MM.1S (cell line): Measurements from ENCODE around the gene CENPB.

ENCODE experiments used
- DNase-seq: peaks from one replicate; pipeline ENCODE4 v3.0.0-alpha.2; 2015
- H2AFZ ChIP-seq: fragments of 300-600 bp; sonication (generic); 2 replicates; pipeline ENCODE4 v1.6.0; 2016; ENCODE audit warnings: antibody characterized with exemption, low read length
- H3F3A ChIP-seq: fragments of 300-600 bp; sonication (generic); 2 replicates; pipeline ENCODE4 v1.6.1; 2016; ENCODE audit warnings: mild to moderate bottlenecking, antibody characterized with exemption, low read length, moderate library complexity, mixed read lengths; ENCODE audit not compliant: insufficient read depth
- H3K27ac ChIP-seq: fragments of 300-600 bp; sonication (generic); 2 replicates; pipeline ENCODE4 v1.5.1; 2016; ENCODE audit warnings: mild to moderate bottlenecking, low read length
- H3K27me3 ChIP-seq: fragments of 300-600 bp; sonication (generic); replicated peaks from 2 replicates; pipeline ENCODE4 v1.6.0; 2016; ENCODE audit warnings: low read length; ENCODE audit not compliant: insufficient read depth
- H3K36me3 ChIP-seq: fragments of 300-600 bp; sonication (generic); replicated peaks from 2 replicates; pipeline ENCODE4 v1.6.1; 2016; ENCODE audit warnings: mild to moderate bottlenecking, low read length, mixed read lengths; ENCODE audit not compliant: insufficient read depth
- H3K4me1 ChIP-seq: fragments of 300-600 bp; sonication (generic); 2 replicates; pipeline ENCODE4 v1.6.1; 2016; ENCODE audit warnings: low read length, mixed read lengths
- H3K4me2 ChIP-seq: fragments of 300-600 bp; sonication (generic); 2 replicates; pipeline ENCODE4 v1.6.0; 2016; ENCODE audit warnings: low read depth, low read length
- H3K4me3 ChIP-seq: fragments of 300-600 bp; sonication (generic); 2 replicates; pipeline ENCODE4 v1.5.1; 2016; ENCODE audit warnings: low read length, mixed read lengths
- H3K79me2 ChIP-seq: fragments of 300-600 bp; sonication (generic); 2 replicates; pipeline ENCODE4 v1.6.1; 2016; ENCODE audit warnings: mixed run types, low read length, mixed read lengths
- H3K9ac ChIP-seq: fragments of 300-600 bp; sonication (generic); 2 replicates; pipeline ENCODE4 v1.6.1; 2016; ENCODE audit warnings: low read length, mixed read lengths
- H3K9me2 ChIP-seq: fragments of 300-600 bp; sonication (generic); replicated peaks from 2 replicates; pipeline ENCODE4 v1.6.1; 2016; ENCODE audit warnings: mild to moderate bottlenecking, low read length, mixed read lengths; ENCODE audit not compliant: insufficient read depth
- H3K9me3 ChIP-seq: fragments of 300-600 bp; sonication (generic); replicated peaks from 2 replicates; pipeline ENCODE4 v1.6.1; 2016; ENCODE audit warnings: mild to moderate bottlenecking, low read length, mixed read lengths; ENCODE audit not compliant: insufficient read depth
- H4K20me1 ChIP-seq: fragments of 300-600 bp; sonication (generic); 2 replicates; pipeline ENCODE4 v1.6.1; 2016; ENCODE audit warnings: mild to moderate bottlenecking, low read length, moderate library complexity, mixed read lengths; ENCODE audit not compliant: insufficient read depth
- CTCF ChIP-seq: fragments of 300-600 bp; sonication (generic); IDR thresholded peaks from 2 replicates; pipeline ENCODE4 v1.5.1; 2016; ENCODE audit warnings: antibody characterized with exemption, low read length, mixed read lengths
- EZH2 ChIP-seq: fragments of 300-600 bp; sonication (generic); optimal IDR thresholded peaks from 2 replicates; pipeline ENCODE3; 2017; ENCODE audit warnings: low read depth, mild to moderate bottlenecking, antibody characterized with exemption, low read length, mixed read lengths
- EZH2phosphoT487 ChIP-seq: fragments of 300-600 bp; sonication (generic); IDR thresholded peaks from 2 replicates; pipeline ENCODE4 v1.6.1; 2018; ENCODE audit warnings: antibody characterized with exemption, low read length

CENPB gene

GRCh38 chr20:3744806-3745685, 41.5 kb downstream of the CENPB start:
- H3K4me3 ChIP-seq: no peak overlapping the region; the same call in 1 of the 2 replicates
- peak; percentile 29 for DNase-seq
- 0 out of 2 replicates have a peak overlapping the region, but pooled peaks have one; percentile 6 for H2AFZ ChIP-seq

GRCh38 chr20:3744037-3744436, 42.5 kb downstream of the CENPB start:
- no peak overlapping the region for H3K4me3 ChIP-seq
- no peaks in the 10 kb centered on the region for H3K79me2 ChIP-seq
- H3K9me3 ChIP-seq: no peaks in the 10 kb centered on the region
- H3K36me3 ChIP-seq: no peaks in the 10 kb centered on the region
- no peaks in the 10 kb centered on the region for H4K20me1 ChIP-seq
- no peaks in the 10 kb centered on the region for H3K4me1 ChIP-seq
- no peak for DNase-seq
- peaks cover 14% of the 10 kb centered on the region for H3K27me3 ChIP-seq
- H3K27ac ChIP-seq: no peak overlapping the region
- no peak overlapping the region for H3K4me2 ChIP-seq
- TF ChIP-seq EZH2phosphoT487: no peak
- TF ChIP-seq CTCF: no peak
- no peak for TF ChIP-seq EZH2
- no peaks in the 10 kb centered on the region for H3F3A ChIP-seq
- no peak overlapping the region for H2AFZ ChIP-seq
- H3K9ac ChIP-seq: no peak overlapping the region
- H3K9me2 ChIP-seq: no peaks in the 10 kb centered on the region

More at GRCh38 chr20:3744806-3745685, 41.5 kb downstream of the CENPB start:
- H3K9me2 ChIP-seq: no peaks in the 10 kb centered on the region
- H3K79me2 ChIP-seq: no peaks in the 10 kb centered on the region
- no peak overlapping the region for H3K9ac ChIP-seq
- TF ChIP-seq EZH2phosphoT487: no peak
- TF ChIP-seq EZH2: no peak
- TF ChIP-seq CTCF: no peak
- no peaks in the 10 kb centered on the region for H3K9me3 ChIP-seq
- H3K27me3 ChIP-seq: peaks cover 14% of the 10 kb centered on the region
- peak overlapping the region; percentile 13; the same call in 1 of the 2 replicates for H3K4me2 ChIP-seq
- H3K4me1 ChIP-seq: no peaks in the 10 kb centered on the region
- H3K27ac ChIP-seq: no peak overlapping the region
- no peaks in the 10 kb centered on the region for H4K20me1 ChIP-seq
- H3F3A ChIP-seq: no peaks in the 10 kb centered on the region
- H3K36me3 ChIP-seq: no peaks in the 10 kb centered on the region

- Histone ChIP-seq H3K4me3 (no peak overlapping the region), H3K27me3 (peaks cover 14% of the 10 kb centered on the region), H3K9me2 (no peaks in the 10 kb centered on the region), H3F3A (no peaks in the 10 kb centered on the region), H3K79me2 (no peaks in the 10 kb centered on the region), H3K4me2 (no peak overlapping the region), H4K20me1 (no peaks in the 10 kb centered on the region), H2AFZ (no peak overlapping the region), H3K36me3 (no peaks in the 10 kb centered on the region), H3K4me1 (no peaks in the 10 kb centered on the region), H3K9me3 (no peaks in the 10 kb centered on the region), H3K27ac (no peak overlapping the region), H3K9ac (no peak overlapping the region)
- no peak for DNase-seq
- TF ChIP-seq CTCF: no peak
- TF ChIP-seq EZH2phosphoT487: no peak
- TF ChIP-seq EZH2: no peak
These were observed 43.3 kb downstream of the CENPB start for GRCh38 chr20:3743251-3743650.
